GM10248 (cell line): ENCODE data around the gene SYT9.

ENCODE experiments used
- CTCF ChIA-PET: fragments of 300-600 bp; sonication (Branson Sonifier 250); formaldehyde crosslinking; extraction: SDS; loops from one replicate; lab custom pipeline; 2021; ENCODE audit warnings: antibody characterized with exemption; lab: Yijun Ruan, JAX
- POLR2A ChIA-PET: fragments of 350-650 bp; sonication (Branson Sonifier 250); formaldehyde crosslinking; extraction: SDS; loops from one replicate; lab custom pipeline; 2020; ENCODE audit warnings: antibody characterized with exemption; lab: Yijun Ruan, JAX
- DNase-seq: peaks from one replicate; pipeline ENCODE4 v3.0.0; 2012; ENCODE audit errors: extremely low spot score
- CTCF ChIP-seq: IDR thresholded peaks from 2 replicates; pipeline ENCODE4 v1.5.1; 2012; ENCODE audit warnings: mild to moderate bottlenecking, low read depth; ENCODE audit errors: extremely low read depth, missing control alignments, control extremely low read depth

The SYT9 gene, protein sequence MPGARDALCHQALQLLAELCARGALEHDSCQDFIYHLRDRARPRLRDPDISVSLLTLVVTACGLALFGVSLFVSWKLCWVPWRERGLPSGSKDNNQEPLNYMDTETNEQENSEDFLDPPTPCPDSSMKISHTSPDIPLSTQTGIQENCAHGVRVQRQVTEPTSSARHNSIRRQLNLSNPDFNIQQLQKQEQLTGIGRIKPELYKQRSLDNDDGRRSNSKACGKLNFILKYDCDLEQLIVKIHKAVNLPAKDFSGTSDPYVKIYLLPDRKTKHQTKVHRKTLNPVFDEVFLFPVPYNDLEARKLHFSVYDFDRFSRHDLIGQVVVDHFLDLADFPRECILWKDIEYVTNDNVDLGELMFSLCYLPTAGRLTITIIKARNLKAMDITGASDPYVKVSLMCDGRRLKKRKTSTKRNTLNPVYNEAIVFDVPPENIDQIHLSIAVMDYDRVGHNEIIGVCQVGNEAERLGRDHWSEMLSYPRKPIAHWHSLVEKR

GRCh38 chr11:7251836-7252682, at the start of gene SYT9:
Gene SYT9 (plus strand): TSS chr11:7251904. CDS start chr11:7252187, 283 bp downstream.
- no peak for TF ChIP-seq CTCF
- peak; percentile 50 for DNase-seq
- POLR2A ChIA-PET, result no interaction called here
- CTCF ChIA-PET, result interaction anchor here (1.3 to 2.4 kb wide), 2 partner anchors 27 to 847 kb away, joined by 3 to 8 read pairs; no protein-coding TSS in a partner anchor

- TF ChIP-seq CTCF, result no peak
- no peak for DNase-seq
- ChIA-PET CTCF (no interaction called here), POLR2A (no interaction called here)
Observed at GRCh38 chr11:7202412-7202811, 49.3 kb upstream of the SYT9 start.

DNA sequence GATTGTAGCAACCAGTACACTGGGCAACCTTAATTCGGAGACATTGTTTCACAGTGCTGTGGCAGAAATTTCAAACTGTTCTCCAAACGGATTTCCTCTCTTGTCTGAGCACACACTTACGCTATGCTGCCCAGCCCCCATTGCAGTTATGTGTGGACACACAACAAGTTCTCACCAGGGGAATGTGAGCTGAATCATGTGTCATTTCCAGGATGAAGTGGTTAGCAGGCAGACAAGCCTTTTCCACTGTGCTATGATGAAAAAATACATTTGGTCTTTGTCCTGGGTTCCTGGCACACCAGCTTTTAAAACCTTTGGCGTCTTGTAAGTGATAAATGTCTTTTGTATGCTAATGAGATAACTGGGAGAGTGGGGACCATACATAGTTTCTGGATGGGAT, 46.9 kb upstream of the SYT9 start:
- DNase-seq, result no peak
- no peak for TF ChIP-seq CTCF
- CTCF ChIA-PET, result no interaction called here
- POLR2A ChIA-PET, result no interaction called here

DNA sequence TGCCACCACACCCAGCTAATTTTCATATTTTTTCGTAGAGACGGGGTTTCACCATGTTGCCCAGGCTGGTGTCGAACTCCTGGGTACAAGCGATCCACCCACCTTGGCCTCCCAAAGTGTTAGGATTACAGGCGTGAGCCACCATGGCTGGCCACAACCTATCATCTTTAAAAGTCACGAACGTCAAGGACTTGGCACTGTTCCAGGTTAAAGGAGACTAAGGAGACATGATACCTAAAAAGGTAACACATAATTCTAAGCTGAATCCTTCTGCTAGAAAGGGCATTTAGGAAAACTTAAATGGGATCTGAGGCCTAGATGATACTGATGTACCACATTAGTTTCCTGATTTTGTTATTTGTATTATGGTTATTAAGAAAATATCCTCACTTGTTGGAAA, 43.3 kb upstream of the SYT9 start:
- TF ChIP-seq CTCF, result no peak
- ChIA-PET POLR2A (no interaction called here), CTCF (no interaction called here)

DNA sequence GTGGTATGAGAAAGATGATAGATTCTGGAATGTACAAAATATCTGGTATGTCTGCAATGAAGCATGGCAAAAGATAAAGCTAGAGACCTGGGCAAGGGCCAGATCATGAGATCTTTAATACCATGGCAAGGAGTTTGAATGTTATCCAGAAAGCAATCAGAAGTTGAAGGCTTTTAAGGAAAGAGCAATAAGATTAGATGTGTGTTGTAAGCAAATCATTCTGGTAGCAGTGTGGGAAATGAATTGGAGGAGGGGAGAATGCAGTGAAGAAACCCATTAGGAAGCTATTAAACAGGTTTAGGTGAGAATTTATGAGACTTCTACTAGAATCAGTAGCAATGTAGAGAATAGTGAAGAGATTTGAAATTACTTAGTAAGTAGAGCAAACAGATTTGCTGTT, 32.2 kb upstream of the SYT9 start:
- no peak for TF ChIP-seq CTCF
- ChIA-PET POLR2A (no interaction called here), CTCF (interaction anchor here (0.9 to 1.0 kb wide), 2 partner anchors 8 to 9 kb away, joined by 3 read pairs; no protein-coding TSS in a partner anchor)
- no peak for DNase-seq

More for the DNA sequence above, 43.3 kb upstream of the SYT9 start:
- no peak for DNase-seq

DNA sequence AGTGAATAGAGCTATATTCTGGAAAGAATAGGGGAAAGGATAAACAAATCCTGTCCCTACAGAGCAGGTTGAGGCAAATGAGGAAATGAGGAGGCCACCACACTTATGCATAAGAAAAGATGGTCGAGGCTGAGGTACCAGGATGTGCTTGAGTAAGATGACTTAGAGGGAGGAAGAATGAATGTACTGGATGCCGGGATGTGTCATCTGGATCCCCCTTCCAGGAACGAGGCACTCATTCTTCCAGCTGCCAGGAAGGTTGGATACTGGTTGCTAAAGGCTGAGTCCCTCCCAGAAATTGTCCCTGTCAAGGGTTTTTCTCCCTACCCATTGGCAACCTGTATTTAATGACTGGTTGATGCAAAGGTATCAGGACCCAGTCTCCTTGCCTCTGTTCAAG, 31.1 kb upstream of the SYT9 start:
- CTCF ChIA-PET, result no interaction called here
- TF ChIP-seq CTCF, result no peak
- no peak for DNase-seq
- POLR2A ChIA-PET, result no interaction called here
